Measurements from ENCODE around the gene SLC38A3. TPM values are rescaled to one million over a fixed set of nuclear protein-coding genes. Genes with fewer than 3 reads are reported as not detected.

Gene SLC38A3
- total and polyA plus RNA-seq, 2 of the 8 experiments (the other 6 are each of a cell fraction or from before 2014, with no cell fraction given), result 1.2 to 3.7 TPM

DNA sequence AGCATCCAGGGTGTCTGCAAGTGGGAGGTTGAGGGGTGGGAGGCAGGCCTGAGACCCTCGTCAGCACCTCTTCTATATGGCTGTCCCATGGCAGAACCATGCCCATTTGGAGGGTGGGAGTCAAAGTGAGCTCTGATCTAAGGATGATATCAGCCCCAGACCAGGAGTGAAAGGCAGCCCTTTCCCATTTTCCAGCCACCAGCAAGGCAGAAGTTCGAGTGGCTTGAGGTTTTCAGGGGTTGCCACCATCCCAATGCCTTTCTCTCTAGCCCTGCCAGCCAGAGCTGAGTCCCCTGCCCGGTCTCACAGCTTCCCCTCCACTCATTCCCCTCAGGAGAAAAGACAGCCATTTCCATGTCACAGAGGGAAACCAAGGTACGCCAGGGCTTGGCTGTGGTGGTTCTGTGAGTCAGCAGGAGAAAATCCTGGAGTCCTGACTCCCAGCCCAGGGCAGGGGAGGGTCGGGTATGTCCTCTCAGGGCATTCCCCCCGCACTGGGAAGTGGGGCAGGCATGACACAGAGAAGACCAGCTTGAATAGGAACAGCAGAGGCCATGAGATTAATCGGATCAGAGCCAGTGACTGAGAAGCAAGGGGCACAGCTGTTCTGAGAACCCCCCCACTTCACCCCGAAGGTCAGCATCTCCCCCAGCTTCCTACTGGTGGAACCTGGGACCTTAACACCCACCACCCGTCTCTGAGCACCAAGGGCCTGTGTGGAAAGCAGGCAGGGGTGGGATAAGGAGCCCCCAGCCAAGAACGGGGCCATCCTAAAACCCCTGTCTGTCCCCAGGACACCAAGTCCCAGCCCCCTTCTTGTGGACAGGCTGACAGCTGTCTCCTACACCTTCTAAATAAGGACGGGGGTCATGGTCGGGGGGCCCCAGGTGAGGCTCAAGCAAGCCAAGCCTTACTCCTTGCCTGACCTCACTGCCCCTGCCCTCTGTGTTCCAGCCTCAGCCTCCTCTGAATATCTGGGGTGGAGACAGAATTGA lies 965 bp upstream of the SLC38A3 start:
- POLR2A ChIA-PET (ENCODE audit: partially characterized antibody), result interaction anchor here (0.9 to 3.0 kb wide), 7 partner anchors 9 to 88 kb away, joined by 3 to 16 read pairs (median 4); partner anchors contain the start of gene IFRD2
- TF ChIP-seq, protein P1, sequence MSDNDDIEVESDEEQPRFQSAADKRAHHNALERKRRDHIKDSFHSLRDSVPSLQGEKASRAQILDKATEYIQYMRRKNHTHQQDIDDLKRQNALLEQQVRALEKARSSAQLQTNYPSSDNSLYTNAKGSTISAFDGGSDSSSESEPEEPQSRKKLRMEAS (IDR thresholded peaks at IDR 0.05), result no peak
- no peak for TF ChIP-seq CHD2 (IDR thresholded peaks at IDR 0.05; ENCODE audit: low read length)
- no peak for TF ChIP-seq ZNF274 (IDR thresholded peaks at IDR 0.05; ENCODE audit: borderline replicate concordance, extremely low read depth, low read length)
- TF ChIP-seq, protein P2, sequence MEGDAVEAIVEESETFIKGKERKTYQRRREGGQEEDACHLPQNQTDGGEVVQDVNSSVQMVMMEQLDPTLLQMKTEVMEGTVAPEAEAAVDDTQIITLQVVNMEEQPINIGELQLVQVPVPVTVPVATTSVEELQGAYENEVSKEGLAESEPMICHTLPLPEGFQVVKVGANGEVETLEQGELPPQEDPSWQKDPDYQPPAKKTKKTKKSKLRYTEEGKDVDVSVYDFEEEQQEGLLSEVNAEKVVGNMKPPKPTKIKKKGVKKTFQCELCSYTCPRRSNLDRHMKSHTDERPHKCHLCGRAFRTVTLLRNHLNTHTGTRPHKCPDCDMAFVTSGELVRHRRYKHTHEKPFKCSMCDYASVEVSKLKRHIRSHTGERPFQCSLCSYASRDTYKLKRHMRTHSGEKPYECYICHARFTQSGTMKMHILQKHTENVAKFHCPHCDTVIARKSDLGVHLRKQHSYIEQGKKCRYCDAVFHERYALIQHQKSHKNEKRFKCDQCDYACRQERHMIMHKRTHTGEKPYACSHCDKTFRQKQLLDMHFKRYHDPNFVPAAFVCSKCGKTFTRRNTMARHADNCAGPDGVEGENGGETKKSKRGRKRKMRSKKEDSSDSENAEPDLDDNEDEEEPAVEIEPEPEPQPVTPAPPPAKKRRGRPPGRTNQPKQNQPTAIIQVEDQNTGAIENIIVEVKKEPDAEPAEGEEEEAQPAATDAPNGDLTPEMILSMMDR (IDR thresholded peaks at IDR 0.05; ENCODE audit: control extremely low read depth in 1 of 3, insufficient read depth in 1 of 3, low read depth in 1 of 3, low read length in 3 of 3), result no peak
- no peak for TF ChIP-seq GTF2F1 (IDR thresholded peaks at IDR 0.05; ENCODE audit: borderline replicate concordance, low read depth, low read length)
- TF ChIP-seq PHF8 (conservative IDR thresholded peaks at IDR 0.05; ENCODE audit: low read depth, low read length), result no peak
- no peak for TF ChIP-seq BCL11A (IDR thresholded peaks at IDR 0.05; ENCODE audit: low read depth in 2 of 2, low read length in 2 of 2)

More for the DNA sequence above, 965 bp upstream of the SLC38A3 start:
- H3K23me2 ChIP-seq (ENCODE audit: low read depth, low read length), result peaks cover 6% of the 10 kb centered on the region
- no peak overlapping the region for H3K14ac ChIP-seq (ENCODE audit: insufficient read length)
- no peaks in the 10 kb centered on the region for H3K9me3 ChIP-seq (ENCODE audit: insufficient read depth in 2 of 2, low read depth in 1 of 2, low read length in 1 of 2)
- H2AK5ac ChIP-seq (ENCODE audit: low read depth, low read length), result 0 out of 2 replicates have a peak overlapping the region, but pooled peaks have one; percentile 24
- H3K4me1 ChIP-seq (replicated peaks in 1 of 4; ENCODE audit: control insufficient read depth in 3 of 4, insufficient read depth in 4 of 4, low read length in 3 of 4), result peaks cover 0 to 21% (median 8%) of the 10 kb centered on the region in 4 experiments; a peak in 6 of 7 replicates
- H4K5ac ChIP-seq (ENCODE audit: insufficient read length, low read depth, low read length), result no peak overlapping the region
- no peaks in the 10 kb centered on the region for H3K79me2 ChIP-seq (ENCODE audit: control insufficient read depth in 1 of 2, insufficient read depth in 2 of 2, low read length in 2 of 2)
- no peak overlapping the region for H3K4ac ChIP-seq (replicated peaks; ENCODE audit: insufficient read length, low read depth, low read length)
- DNase-seq (ENCODE audit: low read depth in 1 of 2, low spot score in 2 of 2), result no peak
- no peak overlapping the region for H3K9ac ChIP-seq (replicated peaks in 1 of 4; ENCODE audit: extremely low read depth in 1 of 4, low read depth in 3 of 4, low read length in 3 of 4)
- H2BK12ac ChIP-seq (ENCODE audit: low read depth, low read length), result 0 out of 2 replicates have a peak overlapping the region, but pooled peaks have one; percentile 27
- H2BK15ac ChIP-seq (ENCODE audit: low read length), result 0 out of 2 replicates have a peak overlapping the region, but pooled peaks have one; percentile 72
- H2AFZ ChIP-seq (ENCODE audit: low read length), result no peak overlapping the region
- H3K56ac ChIP-seq (replicated peaks; ENCODE audit: insufficient read length, low read depth, low read length), result no peak overlapping the region
- H4K91ac ChIP-seq (replicated peaks; ENCODE audit: insufficient read length, low read length), result no peak overlapping the region
- FAIRE-seq, result no peak
- H4K20me1 ChIP-seq (replicated peaks in 1 of 2; ENCODE audit: control insufficient read depth in 1 of 2, insufficient read depth in 2 of 2, low read length in 2 of 2), result no peaks in the 10 kb centered on the region
- peaks cover 2 to 28% (median 21%) of the 10 kb centered on the region in 4 experiments for H3K27me3 ChIP-seq (replicated peaks in 1 of 4; ENCODE audit: control insufficient read depth in 3 of 4, extremely low read depth in 1 of 4, insufficient read depth in 3 of 4, low read length in 3 of 4)
- CTCF ChIA-PET (ENCODE audit: partially characterized antibody), result interaction anchor here (0.6 to 48.1 kb wide), 9 partner anchors 16 to 142 kb away, joined by 3 to 2149 read pairs (median 4); partner anchors contain the start of genes GNAI2, GNAT1, LSMEM2 and SEMA3B
- H3K4me2 ChIP-seq (ENCODE audit: insufficient read depth in 1 of 2, low read depth in 2 of 2, low read length in 2 of 2), result peak overlapping the region; percentile 76 to 78; a peak in 2 of 4 replicates
- H2BK120ac ChIP-seq (replicated peaks; ENCODE audit: low read depth, low read length), result no peak overlapping the region
- H3K36me3 ChIP-seq (ENCODE audit: control insufficient read depth in 2 of 4, insufficient read depth in 4 of 4, low read length in 3 of 4), result no peaks in the 10 kb centered on the region
- H4K8ac ChIP-seq (ENCODE audit: extremely low read depth, insufficient read depth, low read length), result no peak overlapping the region
- H3K4me3 ChIP-seq (ENCODE audit: extremely low read depth in 1 of 4, insufficient read depth in 2 of 4, low read depth in 3 of 4, low read length in 4 of 4), result peak overlapping the region in 1 of 4 experiments; percentile 68; a peak in 2 of 8 replicates
- 80% methylated on average over 12 of the region's 12 CpGs; no CpG with 5 or more reads in 1 of the 2 experiments for WGBS, 2 experiments (ENCODE audit: extremely low coverage in 1 of 2, insufficient coverage in 1 of 2, insufficient read length in 1 of 2, insufficient replicate concordance in 2 of 2, low coverage in 1 of 2, low lambda C conversion rate in 2 of 2, missing lambda C conversion rate in 1 of 2)
- no peak overlapping the region for H2BK20ac ChIP-seq (ENCODE audit: low read length)
- H3K27ac ChIP-seq (ENCODE audit: low read depth, low read length), result no peak overlapping the region
- H3K79me1 ChIP-seq (ENCODE audit: low read depth, low read length), result no peaks in the 10 kb centered on the region
- no peak overlapping the region for H2BK5ac ChIP-seq (ENCODE audit: low read depth, low read length)
- no peak overlapping the region; the same call in 1 of the 2 replicates for H3K18ac ChIP-seq (ENCODE audit: extremely low read depth, low read length)
- no peak overlapping the region for H3K23ac ChIP-seq (ENCODE audit: insufficient read length)

All from H1 (cell line).